Stimulated activated CD8-positive, alpha-beta memory T cell treated with anti-CD3 and anti-CD28 coated beads, Interleukin-12 subunit alpha, Interleukin-12 subunit beta, amount 100 ng/mL, for 24 hours (primary cell): ENCODE results near the gene MAP2K6.

Experiments
- DNase-seq: peaks from one replicate; pipeline ENCODE4 v3.0.0-alpha.2; 2020; ENCODE audit errors: extremely low read depth

MAP2K6 gene

DNA sequence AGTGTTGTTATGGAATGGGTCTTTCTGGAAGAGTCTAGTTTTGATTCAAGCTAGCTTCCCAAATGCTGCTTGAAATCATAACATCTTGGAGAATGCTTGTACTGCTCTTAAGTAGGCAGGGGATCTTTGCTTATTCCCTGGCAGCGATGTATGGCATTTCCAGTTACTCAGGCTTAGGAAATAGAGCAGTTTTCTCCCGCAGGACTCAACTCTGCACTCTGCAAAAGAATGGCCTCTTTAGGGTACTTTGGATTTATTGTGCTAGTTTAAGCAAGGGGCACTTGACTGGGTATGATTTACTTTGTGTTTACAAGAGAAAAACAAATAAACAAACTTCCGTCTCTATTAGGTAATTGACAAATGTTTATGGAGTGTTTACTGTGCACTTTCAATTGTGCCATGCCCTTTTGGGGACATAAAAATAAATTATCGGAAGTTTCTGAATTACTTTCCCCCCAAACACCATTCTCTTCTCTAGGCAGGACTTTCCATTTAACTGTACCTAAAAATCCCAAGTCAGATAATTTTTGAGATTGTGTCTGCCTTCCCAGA, 164.0 kb downstream of the MAP2K6 start:
- no peak for DNase-seq

DNA sequence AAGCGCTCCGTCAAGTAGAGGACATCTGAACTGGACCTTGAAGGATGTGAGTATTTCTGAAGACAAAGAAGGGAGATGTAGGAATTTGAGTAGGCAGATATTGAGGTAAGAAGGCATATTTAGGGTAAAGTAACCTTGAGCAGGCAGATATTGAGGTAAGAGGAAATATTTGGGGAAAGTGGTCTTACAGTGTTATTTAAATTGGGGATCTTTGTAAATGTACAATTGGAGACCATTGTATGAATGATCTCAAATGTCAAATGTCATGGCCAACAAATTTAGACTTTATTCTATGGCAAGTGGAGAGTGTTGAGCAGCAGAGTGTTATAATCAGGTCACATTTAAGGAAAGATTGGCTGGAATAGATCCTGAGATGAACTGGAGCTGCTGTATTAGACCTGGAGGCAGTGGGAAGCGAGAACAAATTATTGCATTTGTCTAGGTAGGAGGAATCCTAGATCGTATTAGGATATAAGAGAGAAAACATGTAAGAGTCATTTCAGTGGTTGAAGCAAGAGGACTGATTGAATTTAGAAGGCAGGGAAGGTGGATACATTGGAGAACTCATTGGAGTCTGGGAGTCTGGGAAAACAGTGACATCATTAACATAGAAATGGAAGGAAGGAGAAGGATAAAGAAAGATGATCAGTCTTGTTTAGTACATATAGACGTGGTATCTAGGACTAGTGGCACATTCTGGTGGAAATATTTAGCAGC, 165.6 kb downstream of the MAP2K6 start:
- DNase-seq, result no peak

DNA sequence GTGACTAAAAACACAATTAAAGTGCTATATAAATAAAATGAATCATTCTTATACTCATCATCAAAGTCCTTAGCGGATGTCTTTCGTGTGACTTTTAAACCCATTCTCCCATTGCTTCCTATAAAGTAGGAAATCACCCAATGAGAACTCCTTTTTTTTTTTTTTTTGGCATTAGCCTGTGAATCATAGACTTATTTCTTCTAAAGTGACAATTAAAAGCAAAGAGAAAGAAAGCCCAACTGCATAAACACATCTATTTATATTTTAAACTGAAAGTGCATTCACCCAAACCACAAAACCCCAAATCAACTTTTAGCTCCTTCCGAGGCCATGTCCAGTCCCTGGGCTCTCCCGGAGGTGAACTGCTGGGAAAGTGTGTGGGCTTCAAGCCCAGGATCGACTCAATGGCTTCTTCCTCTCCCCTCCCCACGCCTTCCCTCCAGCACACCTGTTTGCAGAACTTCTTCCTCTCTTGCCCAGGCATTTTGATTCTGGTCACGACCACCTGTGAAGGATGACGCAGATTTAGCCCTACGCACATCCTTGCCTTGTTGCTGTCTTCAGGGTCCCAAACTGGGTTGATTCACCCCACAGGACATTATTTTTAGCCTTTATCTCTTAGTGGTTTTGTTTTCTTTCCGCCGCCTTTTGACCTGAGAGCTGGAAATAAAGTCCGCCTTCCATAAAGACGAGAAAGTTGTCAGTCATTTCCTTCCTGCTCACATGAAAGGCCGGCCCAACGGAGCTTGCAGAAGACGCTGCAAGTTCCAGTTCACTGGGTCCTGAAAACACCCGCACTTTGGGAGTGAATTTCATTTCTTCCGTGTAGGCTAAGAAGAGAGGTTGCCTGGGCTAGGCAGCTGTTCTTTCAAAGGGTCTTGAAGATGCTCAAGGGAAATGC, 166.8 kb downstream of the MAP2K6 start:
- no peak for DNase-seq

DNA sequence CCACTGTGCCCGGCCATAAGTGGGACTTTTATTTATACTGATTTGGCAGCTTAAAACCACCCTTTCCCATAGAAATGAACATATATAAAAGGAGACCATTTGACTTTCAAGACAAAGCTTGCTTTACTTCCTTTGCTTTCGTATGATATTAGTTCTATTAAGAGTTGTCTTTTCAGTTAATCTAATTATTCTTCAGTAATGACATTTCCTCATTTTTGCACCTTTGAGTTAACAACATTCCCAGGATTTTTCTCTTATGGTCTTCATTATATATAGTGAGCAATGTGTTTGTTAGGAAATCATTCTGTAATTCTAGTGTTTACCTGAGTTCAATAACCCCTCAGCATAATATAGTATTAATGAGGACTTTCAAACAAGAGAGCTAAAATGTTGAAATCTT, 173.8 kb downstream of the MAP2K6 start:
- no peak for DNase-seq

DNA sequence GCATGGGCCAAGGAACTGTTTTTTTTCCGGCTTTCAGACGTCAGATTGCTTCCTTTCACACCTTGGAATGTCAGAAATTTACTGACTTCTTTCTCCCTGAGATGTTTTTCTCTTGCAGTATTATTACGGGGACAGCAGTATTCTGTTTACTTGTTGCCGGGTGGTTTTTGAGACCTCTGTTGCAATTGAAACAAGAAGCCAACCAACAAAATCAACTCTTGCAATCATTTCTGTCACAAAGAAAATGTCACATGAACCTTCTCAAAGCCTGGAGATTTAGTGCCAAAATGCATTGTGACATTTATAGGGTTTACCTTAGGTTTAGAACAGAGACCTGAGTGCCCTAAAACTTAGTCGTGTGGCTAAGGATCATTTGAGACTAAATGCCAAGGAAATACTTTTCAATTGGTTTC, 174.3 kb downstream of the MAP2K6 start:
- DNase-seq, result no peak

DNA sequence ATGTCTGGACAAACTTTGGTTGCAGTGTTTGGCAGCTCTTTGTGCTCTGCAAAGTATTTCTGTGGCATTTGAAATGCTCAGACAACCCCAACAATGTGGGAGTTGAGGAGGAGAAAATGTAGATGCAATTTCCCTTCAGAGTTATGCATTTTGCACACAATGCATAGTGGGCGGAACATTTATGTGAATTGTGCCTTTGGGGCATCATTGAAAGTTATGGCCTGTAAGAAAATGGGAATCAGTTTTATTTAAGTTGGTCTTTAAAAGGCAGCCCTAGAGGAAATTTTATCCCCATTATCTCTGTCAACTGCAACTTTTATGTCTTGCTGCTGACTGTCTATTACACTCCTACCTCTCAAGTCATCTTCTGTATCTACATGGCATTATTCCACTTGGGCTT, 176.2 kb downstream of the MAP2K6 start:
- no peak for DNase-seq

DNA sequence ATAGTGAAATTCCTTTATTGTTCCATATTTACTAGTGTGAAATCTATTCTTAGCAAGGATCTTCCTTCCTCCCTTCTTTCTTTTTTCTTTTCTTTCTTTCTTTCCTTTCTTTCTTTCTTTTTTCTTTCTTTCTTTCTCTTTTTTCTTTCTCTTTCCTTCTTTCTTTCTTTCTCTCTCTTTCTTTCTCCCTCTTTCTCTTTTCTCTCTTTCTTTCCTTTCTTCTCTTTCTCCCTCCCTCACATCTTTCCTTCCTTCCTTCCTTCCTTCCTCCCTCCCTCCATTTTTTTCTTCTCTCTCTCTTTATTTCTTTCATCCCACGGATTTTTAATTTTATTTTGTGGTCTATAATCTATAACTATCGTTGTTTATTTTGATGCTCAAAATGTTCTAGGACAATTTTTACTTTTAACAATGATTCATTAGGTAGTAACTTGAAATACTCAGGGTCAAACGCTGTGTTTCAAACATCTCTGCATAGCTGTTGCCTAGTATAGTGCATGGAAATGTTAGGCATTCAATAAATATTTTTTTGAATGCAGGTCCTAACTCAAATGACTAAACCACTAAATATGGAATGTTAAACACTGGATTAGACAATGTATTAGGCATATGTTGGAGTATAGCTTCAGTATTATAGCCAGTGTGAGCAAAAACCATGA, 178.3 kb downstream of the MAP2K6 start:
- DNase-seq, result no peak

DNA sequence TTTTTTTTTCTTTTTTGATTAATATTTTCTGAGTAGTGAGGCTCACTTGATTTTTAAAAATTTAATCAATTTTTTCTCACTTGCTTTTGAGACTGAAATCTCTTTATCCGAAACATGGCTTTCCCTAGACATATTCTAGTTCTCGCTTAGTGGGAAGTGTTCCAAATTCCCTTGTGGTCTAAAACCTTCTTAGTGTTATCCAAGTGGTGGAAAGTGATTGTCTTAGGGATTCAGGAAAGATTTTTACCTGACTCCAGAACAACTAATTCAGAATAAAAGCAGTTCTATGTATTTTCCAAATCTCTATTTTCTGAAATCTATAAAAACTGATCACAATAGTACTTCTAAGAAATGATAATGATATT, 178.8 kb downstream of the MAP2K6 start:
- no peak for DNase-seq

DNA sequence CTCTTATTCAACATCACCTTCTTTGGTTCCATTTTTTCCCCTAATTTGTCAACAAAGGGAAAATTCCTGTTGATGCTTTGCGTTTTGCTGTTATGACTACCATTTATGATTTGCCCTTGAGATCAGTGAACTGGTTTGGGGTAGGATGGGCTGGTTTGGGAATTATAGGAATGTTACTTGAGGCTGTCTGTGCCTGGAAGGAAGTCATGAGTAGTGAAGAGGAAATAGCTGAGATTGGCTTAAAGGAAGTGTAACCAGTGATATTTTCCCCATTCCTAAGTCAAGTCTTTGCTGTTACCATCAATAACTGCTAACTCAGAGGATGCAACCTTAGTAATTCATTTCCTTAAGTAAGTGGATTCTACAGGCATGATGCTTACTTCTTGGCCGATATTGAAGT, 179.2 kb downstream of the MAP2K6 start:
- no peak for DNase-seq

DNA sequence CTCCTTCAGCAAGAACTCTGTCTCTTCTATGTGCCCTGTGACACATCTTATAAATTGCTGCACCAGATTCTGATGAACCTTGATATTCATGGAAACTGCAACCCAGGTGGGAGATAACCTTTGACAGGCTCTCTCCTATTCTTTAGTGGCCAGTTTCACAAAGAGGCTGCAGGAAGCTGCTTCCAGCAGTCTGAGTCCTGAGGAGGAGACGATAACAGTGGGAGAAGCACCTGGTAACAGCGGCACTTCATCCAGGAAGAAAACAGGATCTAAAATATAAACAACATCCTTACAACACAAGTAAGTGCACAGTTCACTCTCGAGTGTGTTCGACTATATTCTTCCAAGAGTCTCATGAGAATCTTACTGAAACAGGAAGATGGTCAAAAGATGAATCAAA, 180.1 kb downstream of the MAP2K6 start:
- DNase-seq, result no peak

DNA sequence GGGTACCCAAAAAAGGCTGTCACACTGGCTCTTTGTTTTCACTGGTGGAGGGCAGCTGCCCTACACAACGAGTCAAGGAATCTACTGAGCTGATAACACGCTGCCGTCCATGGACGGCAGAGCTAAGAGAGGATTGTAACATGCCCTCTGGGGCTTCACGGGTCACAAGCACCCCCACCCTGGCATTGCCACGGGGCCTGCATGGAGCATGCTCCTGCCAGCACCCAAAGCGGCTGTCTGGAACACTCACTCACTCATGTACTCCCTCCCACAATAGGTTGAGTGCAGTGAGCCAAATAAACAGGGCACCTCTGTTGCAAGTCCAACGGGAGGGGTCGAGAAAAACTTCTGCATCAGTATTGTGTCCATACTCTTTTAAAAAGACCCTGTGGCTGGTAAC, 181.6 kb downstream of the MAP2K6 start:
- no peak for DNase-seq

DNA sequence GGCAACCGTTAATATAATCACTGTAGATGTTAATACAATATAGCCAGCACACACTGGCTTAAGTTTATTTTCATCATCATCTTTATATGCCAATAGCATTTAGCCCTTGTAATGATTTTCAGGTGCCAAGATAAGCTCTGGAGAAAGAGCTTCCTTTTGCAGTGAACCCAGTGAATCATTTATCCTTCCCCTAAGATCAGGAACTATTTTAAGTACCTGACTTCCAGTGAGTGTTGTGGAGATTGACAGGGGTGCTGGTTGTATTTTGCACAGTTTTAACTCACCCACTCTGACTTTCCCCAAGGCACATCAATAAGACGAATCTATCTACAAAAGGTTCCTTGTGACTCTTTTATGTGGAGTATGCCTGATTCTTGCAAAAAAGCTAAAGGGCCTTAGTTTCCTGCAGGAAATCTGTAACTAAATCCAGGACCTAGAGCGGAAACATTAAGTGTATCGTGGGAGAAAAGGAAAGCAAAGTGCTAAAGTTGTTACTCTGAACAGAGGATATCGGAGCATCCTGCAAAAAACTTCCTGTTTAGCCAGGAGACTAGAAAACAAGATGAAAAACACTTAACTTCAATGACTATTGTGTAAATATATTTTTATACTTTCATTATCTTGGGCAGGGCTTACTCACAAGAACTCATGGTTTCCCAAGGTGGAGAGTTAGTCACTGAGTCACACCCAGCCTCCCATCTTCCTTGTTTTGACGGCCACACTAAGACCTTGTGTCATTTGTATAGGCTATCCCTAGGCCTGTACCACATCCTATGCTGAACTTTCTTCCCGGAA, 183.6 kb downstream of the MAP2K6 start:
- no peak for DNase-seq

DNA sequence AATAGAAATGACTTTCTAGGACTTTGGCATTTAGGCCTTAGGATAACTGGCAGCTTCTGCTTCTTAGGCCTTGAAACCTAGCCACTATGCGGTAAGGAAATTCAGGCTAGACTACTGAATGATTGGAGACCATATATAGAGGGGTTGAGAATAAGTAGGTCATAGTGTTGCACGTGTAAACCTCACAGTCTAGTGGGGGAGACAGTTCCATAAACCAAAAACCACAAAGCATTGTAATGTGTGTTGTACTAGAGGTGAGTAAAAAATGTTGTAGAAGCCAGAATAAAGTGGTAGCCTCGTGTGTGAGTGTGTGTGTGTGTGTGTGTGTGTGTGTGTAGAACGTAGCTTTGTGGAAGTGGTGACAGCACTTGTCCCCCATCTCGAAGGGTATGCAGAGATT, 188.5 kb downstream of the MAP2K6 start:
- DNase-seq, result no peak
